ENCODE measurements around the gene P2RX3. TPM values are rescaled to one million over a fixed set of nuclear protein-coding genes. Genes with fewer than 3 reads are reported as not detected.
"Not testable (repeated sequence)": the region's sequence is repeated elsewhere in the genome, so short reads cannot be mapped to it uniquely, and the experiment has no call there.

P2RX3 gene
- total RNA-seq, 4 donors from 2014 or later = not detected

GRCh38 chr11:57336111-57336666 is 2.0 kb upstream of the P2RX3 start:
- DNase-seq (ENCODE audit: low spot score) (no peak), ATAC-seq (ENCODE audit: low FRiP score) (peak; percentile 43)
- no peak for TF ChIP-seq CTCF (IDR thresholded peaks at IDR 0.05)

GRCh38 chr11:57336856-57337255 is 1.3 kb upstream of the P2RX3 start:
- ATAC-seq (ENCODE audit: low FRiP score); DNase-seq (ENCODE audit: low spot score): not testable (repeated sequence)

GRCh38 chr11:57339328-57339727 is 1.2 kb downstream of the P2RX3 start:
- DNase-seq (ENCODE audit: low spot score) = no peak
- TF ChIP-seq CTCF (IDR thresholded peaks at IDR 0.05) = no peak
- no peak for ATAC-seq (ENCODE audit: low FRiP score)

- ATAC-seq (ENCODE audit: low FRiP score) = peak; percentile 13
Observed at GRCh38 chr11:57340039-57340615, 2.0 kb downstream of the P2RX3 start.

GRCh38 chr11:57341250-57341808 is 3.2 kb downstream of the P2RX3 start:
- DNase-seq (ENCODE audit: low spot score) = no peak
- no peak for TF ChIP-seq CTCF (IDR thresholded peaks at IDR 0.05)

More at GRCh38 chr11:57340039-57340615, 2.0 kb downstream of the P2RX3 start:
- DNase-seq (ENCODE audit: low spot score) = no peak
- TF ChIP-seq CTCF (IDR thresholded peaks at IDR 0.05) = no peak

GRCh38 chr11:57342702-57343101 is 4.5 kb downstream of the P2RX3 start:
- no peak for TF ChIP-seq CTCF (IDR thresholded peaks at IDR 0.05)
- no peak for DNase-seq (ENCODE audit: low spot score)
- peak; percentile 52 for ATAC-seq (ENCODE audit: low FRiP score)

More at GRCh38 chr11:57341250-57341808, 3.2 kb downstream of the P2RX3 start:
- ATAC-seq (ENCODE audit: low FRiP score) = no peak

- ATAC-seq (ENCODE audit: low FRiP score) (no peak), DNase-seq (ENCODE audit: low spot score) (no peak)
- no peak for TF ChIP-seq CTCF (IDR thresholded peaks at IDR 0.05)
Observed at GRCh38 chr11:57343825-57344224, 5.7 kb downstream of the P2RX3 start.
